Neutrophil (primary cell): ENCODE measurements around the gene LRRC45.

ENCODE experiments used
- H3K27ac ChIP-seq: fragments of 200-600 bp; sonication (generic); 2 replicates; pipeline ENCODE4 v1.5.1; 2016; ENCODE audit warnings: mild to moderate bottlenecking, moderate library complexity
- H3K27me3 ChIP-seq: fragments of 200-600 bp; sonication (generic); 2 replicates; pipeline ENCODE4 v1.6.0; 2016; ENCODE audit warnings: mild to moderate bottlenecking
- H3K36me3 ChIP-seq: fragments of 200-600 bp; sonication (generic); 2 replicates; pipeline ENCODE4 v1.5.1; 2017
- H3K4me1 ChIP-seq, 2 experiments: fragments of 200-600 bp in 1 of 2; sonication (generic) in 1 of 2; 1 replicate in 1 of 2; 2 replicates in 1 of 2; pipeline versions ENCODE4 v1.5.1 to v1.6.1; 2013 to 2016; ENCODE audit warnings: low read depth in 1 of 2, low read length in 1 of 2, mild to moderate bottlenecking in 1 of 2, moderate library complexity in 1 of 2; ENCODE audit not compliant: control insufficient read depth in 1 of 2, insufficient read depth in 1 of 2
- H3K4me3 ChIP-seq, 2 experiments: fragments of 200-600 bp in 1 of 2; sonication (generic) in 1 of 2; 1 replicate in 1 of 2; 2 replicates in 1 of 2; pipeline ENCODE4 v1.5.1; 2013 to 2016; ENCODE audit warnings: low read depth in 1 of 2, low read length in 1 of 2, mild to moderate bottlenecking in 1 of 2, moderate library complexity in 1 of 2
- H3K9me3 ChIP-seq: fragments of 200-600 bp; sonication (generic); 2 replicates; pipeline ENCODE4 v1.5.1; 2016
- CTCF ChIP-seq: fragments of 200-600 bp; sonication (generic); IDR thresholded peaks from 2 replicates; pipeline ENCODE4 v1.5.1; 2016; ENCODE audit warnings: antibody characterized with exemption

Gene LRRC45

GRCh38 chr17:82060001-82060380, 36.9 kb downstream of the LRRC45 start:
- Histone ChIP-seq H3K4me3 (no peak overlapping the region), H3K27ac (no peak overlapping the region), H3K27me3 (no peaks in the 10 kb centered on the region), H3K4me1 (peaks cover 8 to 9% of the 10 kb centered on the region in 2 experiments), H3K9me3 (no peaks in the 10 kb centered on the region), H3K36me3 (peaks cover 86% of the 10 kb centered on the region)
- no peak for TF ChIP-seq CTCF

- no peaks in the 10 kb centered on the region for H3K9me3 ChIP-seq
- H3K36me3 ChIP-seq, result peaks cover 80% of the 10 kb centered on the region
- no peaks in the 10 kb centered on the region for H3K27me3 ChIP-seq
- no peak overlapping the region for H3K27ac ChIP-seq
- peaks cover 12% of the 10 kb centered on the region in 2 experiments for H3K4me1 ChIP-seq
- TF ChIP-seq CTCF, result no peak
- no peak overlapping the region for H3K4me3 ChIP-seq
Measured at GRCh38 chr17:82060614-82061013, 37.5 kb downstream of the LRRC45 start.

- no peaks in the 10 kb centered on the region for H3K27me3 ChIP-seq
- no peak for TF ChIP-seq CTCF
- no peaks in the 10 kb centered on the region for H3K9me3 ChIP-seq
- H3K36me3 ChIP-seq, result peaks cover 73% of the 10 kb centered on the region
- no peak overlapping the region for H3K27ac ChIP-seq
- no peak overlapping the region for H3K4me3 ChIP-seq
- H3K4me1 ChIP-seq, result peaks cover 16% of the 10 kb centered on the region in 2 experiments
Measured at GRCh38 chr17:82061047-82061925, 38.2 kb downstream of the LRRC45 start.

- H3K36me3 ChIP-seq, result peaks cover 63% of the 10 kb centered on the region
- H3K4me3 ChIP-seq, result no peak overlapping the region
- H3K4me1 ChIP-seq, result peaks cover 16% of the 10 kb centered on the region in 2 experiments
- no peaks in the 10 kb centered on the region for H3K27me3 ChIP-seq
- TF ChIP-seq CTCF, result no peak
- H3K9me3 ChIP-seq, result no peaks in the 10 kb centered on the region
- H3K27ac ChIP-seq, result no peak overlapping the region
Measured at GRCh38 chr17:82062076-82062983, 39.2 kb downstream of the LRRC45 start.

GRCh38 chr17:82062984-82063368, 39.9 kb downstream of the LRRC45 start:
- no peak for TF ChIP-seq CTCF
- Histone ChIP-seq H3K9me3 (no peaks in the 10 kb centered on the region), H3K4me3 (no peak overlapping the region), H3K4me1 (peaks cover 16% of the 10 kb centered on the region in 2 experiments), H3K27me3 (no peaks in the 10 kb centered on the region), H3K36me3 (peaks cover 56% of the 10 kb centered on the region), H3K27ac (no peak overlapping the region)
